Measurements from ENCODE around the gene PIEZO2.

PIEZO2 gene

DNA sequence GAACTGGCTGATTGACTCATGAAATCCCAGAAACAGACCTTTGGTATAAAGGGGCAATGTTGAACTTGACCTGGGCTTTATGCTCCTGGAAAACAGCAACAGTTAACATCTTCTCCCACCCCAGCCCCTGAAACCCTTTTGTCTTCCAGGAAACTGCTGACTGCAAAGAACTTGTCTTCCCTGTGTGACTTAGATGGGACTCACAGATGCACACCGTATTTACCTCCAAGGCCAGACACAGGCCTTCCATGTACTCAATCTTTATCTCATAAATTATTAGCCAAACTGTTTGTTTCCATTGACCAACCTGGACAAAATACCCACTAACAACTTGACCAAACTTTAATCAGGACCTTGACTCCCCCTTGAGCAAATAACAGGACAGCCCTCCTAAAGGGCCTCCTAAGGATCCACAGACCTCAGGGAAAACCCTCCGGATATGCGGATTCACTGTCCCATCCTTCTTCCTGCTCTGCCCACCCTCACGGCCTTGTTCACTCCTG is 36.3 kb downstream of the PIEZO2 start:
- no peak for TF ChIP-seq ZNF274 (IDR thresholded peaks at IDR 0.05; ENCODE audit: low read depth, low read length)
- H3K4me3 ChIP-seq (ENCODE audit: low read length), result no peak overlapping the region

GRCh38 chr18:11112286-11112685 is 37.1 kb downstream of the PIEZO2 start:
- no peak for TF ChIP-seq ZNF274 (IDR thresholded peaks at IDR 0.05; ENCODE audit: low read depth, low read length)
- no peak overlapping the region for H3K4me3 ChIP-seq (ENCODE audit: low read length)

- TF ChIP-seq ZNF274 (IDR thresholded peaks at IDR 0.05; ENCODE audit: low read depth, low read length), result no peak
These were observed 38.9 kb downstream of the PIEZO2 start for GRCh38 chr18:11110509-11110908.

DNA sequence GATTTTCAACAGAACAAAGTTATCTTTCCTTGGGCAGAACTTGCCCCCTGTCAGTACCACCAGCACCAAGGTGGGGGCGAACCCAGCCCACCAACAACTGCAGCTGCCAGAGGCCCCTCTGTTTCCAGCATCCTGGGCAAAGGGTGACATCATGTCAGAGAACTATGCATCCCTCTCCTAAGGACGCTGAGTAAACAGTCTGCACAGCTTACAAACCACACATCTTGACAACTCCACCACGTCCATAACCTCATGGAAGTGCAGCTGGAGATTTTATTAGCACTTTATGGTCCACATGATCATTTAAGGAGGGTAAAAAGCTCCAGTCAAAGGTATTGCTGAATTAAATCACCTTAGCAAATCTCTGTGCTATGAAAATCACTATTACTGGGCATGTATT is 40.4 kb downstream of the PIEZO2 start:
- no peak for TF ChIP-seq ZNF274 (IDR thresholded peaks at IDR 0.05; ENCODE audit: low read depth, low read length)
- no peak overlapping the region for H3K4me3 ChIP-seq (ENCODE audit: low read length)

More at GRCh38 chr18:11110509-11110908, 38.9 kb downstream of the PIEZO2 start:
- H3K4me3 ChIP-seq (ENCODE audit: low read length), result no peak overlapping the region

- no peak overlapping the region for H3K4me3 ChIP-seq (ENCODE audit: low read length)
- no peak for TF ChIP-seq ZNF274 (IDR thresholded peaks at IDR 0.05; ENCODE audit: low read depth, low read length)
These were observed 42.5 kb downstream of the PIEZO2 start for GRCh38 chr18:11106894-11107293.

DNA sequence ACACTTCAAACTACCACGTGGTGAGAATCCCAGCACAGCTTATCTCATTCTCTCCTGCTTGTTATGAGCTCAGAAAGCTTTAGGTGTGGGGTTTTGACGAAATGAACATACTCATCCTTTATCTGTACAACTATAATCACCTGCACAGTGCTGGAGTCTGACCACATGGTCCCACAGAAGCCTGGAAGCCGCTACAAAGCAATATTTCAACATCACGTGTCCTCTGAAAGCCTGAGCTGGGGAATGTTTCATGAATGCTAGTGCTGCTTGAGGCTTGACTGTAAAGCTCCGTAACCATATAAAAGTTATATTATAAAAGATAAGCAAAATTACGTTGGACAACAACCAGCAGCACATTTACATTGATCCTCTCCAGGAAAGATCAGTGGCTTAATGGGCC is 43.9 kb downstream of the PIEZO2 start:
- H3K4me3 ChIP-seq (ENCODE audit: low read length), result no peak overlapping the region
- TF ChIP-seq ZNF274 (IDR thresholded peaks at IDR 0.05; ENCODE audit: low read depth, low read length), result no peak

- H3K4me3 ChIP-seq (ENCODE audit: low read length), result no peak overlapping the region
- no peak for TF ChIP-seq ZNF274 (IDR thresholded peaks at IDR 0.05; ENCODE audit: low read depth, low read length)
These were observed 45.1 kb downstream of the PIEZO2 start for GRCh38 chr18:11104307-11104706.

DNA sequence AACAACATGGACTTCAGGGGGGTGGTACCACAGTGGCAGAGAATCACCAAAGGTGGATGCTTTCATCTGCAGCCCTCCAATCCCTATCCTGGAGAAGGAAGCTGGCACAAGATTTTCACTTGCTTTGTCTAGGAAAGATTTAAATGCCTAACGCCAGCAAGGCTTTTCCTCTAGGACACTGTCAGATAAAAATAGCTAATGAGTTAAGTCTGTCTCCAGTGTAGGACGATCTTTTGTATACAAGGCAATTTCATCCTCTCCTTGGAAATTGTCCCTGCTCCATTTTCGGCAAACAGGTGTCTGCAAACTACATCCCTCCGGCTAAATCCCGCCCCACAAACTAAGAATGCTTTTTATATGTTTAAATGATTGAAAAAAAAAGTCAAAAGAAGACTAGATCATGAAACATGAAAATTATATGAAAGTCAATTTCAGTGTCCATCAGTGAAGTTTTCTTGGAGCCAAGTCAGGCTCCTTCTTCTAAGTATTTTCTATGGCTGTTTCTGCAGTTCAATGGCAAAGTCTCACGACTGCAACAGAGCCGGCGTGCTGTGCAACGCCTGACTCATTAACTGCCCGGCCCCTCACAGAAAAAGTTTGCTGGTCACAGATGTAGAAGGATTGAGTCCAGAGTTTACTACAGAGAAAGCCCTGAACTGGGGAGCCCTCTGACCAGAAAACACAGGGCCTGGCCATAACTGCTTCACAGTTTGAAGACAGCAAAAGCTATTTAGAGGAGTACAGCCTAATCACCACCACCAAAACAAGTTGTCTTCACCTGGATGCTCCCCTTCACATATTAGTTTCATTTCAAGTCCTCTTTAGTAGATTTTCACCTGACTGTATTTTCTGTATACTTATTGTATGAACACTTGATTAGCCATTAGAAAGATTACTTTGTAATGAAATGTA is 52.3 kb downstream of the PIEZO2 start:
- no peak overlapping the region for H3K4me3 ChIP-seq (ENCODE audit: low read length)
- TF ChIP-seq ZNF274 (IDR thresholded peaks at IDR 0.05; ENCODE audit: low read depth, low read length), result no peak

GRCh38 chr18:11096411-11096810 is 53.0 kb downstream of the PIEZO2 start:
- no peak for TF ChIP-seq ZNF274 (IDR thresholded peaks at IDR 0.05; ENCODE audit: low read depth, low read length)
- H3K4me3 ChIP-seq (ENCODE audit: low read length), result no peak overlapping the region

DNA sequence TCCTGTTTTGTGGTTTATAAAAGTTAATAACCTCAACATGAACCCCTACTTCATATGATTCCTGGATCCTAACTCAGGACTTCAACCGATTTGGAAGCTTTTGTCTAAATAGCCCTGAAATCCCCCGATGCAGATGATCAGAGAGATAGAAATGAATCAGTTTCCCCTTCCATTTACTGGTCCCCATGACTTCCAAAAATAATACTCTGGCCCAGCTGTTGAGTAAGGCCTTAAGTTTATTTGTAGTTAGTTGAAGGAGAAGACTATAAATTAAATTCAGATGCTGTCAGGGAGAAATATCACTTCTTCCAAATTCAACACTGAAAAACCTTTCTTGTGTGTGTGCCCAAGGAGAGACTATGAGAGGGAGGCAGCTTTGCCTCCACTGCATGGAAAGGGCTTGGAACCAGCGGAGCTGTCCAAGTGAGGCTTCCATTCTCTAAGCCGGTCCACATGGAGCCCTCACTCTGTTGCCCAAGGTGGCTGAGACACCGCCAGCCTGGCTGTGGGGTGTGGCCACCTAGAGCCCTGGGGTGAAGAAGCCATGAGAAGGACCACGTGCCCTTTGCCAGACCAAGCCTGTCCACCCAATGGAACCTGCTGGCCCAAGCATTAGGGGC is 53.6 kb downstream of the PIEZO2 start:
- TF ChIP-seq ZNF274 (IDR thresholded peaks at IDR 0.05; ENCODE audit: low read depth, low read length), result no peak
- no peak overlapping the region for H3K4me3 ChIP-seq (ENCODE audit: low read length)

DNA sequence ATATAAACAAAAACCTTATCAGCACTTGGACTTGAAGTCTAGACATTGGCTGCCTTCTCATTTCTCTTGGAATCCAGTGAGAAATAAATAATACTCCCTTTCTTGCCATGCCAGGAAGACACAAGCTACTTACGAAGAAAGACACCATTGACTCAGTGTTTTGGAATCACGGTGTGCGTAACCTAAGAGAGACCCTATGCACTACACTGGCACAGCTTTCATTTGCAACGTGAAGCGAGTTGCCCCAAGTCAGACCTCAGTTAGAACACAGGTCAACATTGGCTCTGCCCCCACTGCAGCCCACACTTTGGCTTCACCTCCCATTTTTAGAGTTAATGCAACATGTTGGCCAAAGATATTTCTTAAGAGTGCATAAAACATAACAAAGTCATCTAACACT is 54.2 kb downstream of the PIEZO2 start:
- TF ChIP-seq ZNF274 (IDR thresholded peaks at IDR 0.05; ENCODE audit: low read depth, low read length), result no peak
- no peak overlapping the region for H3K4me3 ChIP-seq (ENCODE audit: low read length)

- no peak for TF ChIP-seq ZNF274 (IDR thresholded peaks at IDR 0.05; ENCODE audit: low read depth, low read length)
- H3K4me3 ChIP-seq (ENCODE audit: low read length), result no peak overlapping the region
These were observed 57.6 kb downstream of the PIEZO2 start for GRCh38 chr18:11091746-11092145.

GRCh38 chr18:11089931-11090715 is 59.2 kb downstream of the PIEZO2 start:
- no peak for TF ChIP-seq ZNF274 (IDR thresholded peaks at IDR 0.05; ENCODE audit: low read depth, low read length)
- H3K4me3 ChIP-seq (ENCODE audit: low read length), result no peak overlapping the region

GRCh38 chr18:11081009-11081532 is 68.3 kb downstream of the PIEZO2 start:
- no peak overlapping the region for H3K4me3 ChIP-seq (ENCODE audit: low read length)

More at GRCh38 chr18:11081009-11081532, 68.3 kb downstream of the PIEZO2 start:
- TF ChIP-seq ZNF274 (IDR thresholded peaks at IDR 0.05; ENCODE audit: low read depth, low read length), result no peak

All from GM08714 (cell line).